GM12873 (cell line): ENCODE data around the gene STXBP3.

Source experiments
- CTCF ChIP-seq: IDR thresholded peaks from 2 replicates; pipeline ENCODE4 v1.5.1; 2012; ENCODE audit warnings: low read depth, mild to moderate bottlenecking, moderate library complexity, low read length, control low read depth; ENCODE audit not compliant: insufficient read depth; ENCODE audit errors: missing control alignments

STXBP3 gene

GRCh38 chr1:108847494-108847893 is 101.0 kb downstream of the STXBP3 start:
- TF ChIP-seq CTCF = no peak

- no peak for TF ChIP-seq CTCF
These were observed 102.3 kb downstream of the STXBP3 start for GRCh38 chr1:108848806-108849205.

- TF ChIP-seq CTCF = no peak
These were observed 104.5 kb downstream of the STXBP3 start for GRCh38 chr1:108850929-108851328.

GRCh38 chr1:108851567-108851966 is 105.1 kb downstream of the STXBP3 start:
- TF ChIP-seq CTCF = no peak

GRCh38 chr1:108852221-108852975 is 105.9 kb downstream of the STXBP3 start:
- TF ChIP-seq CTCF = no peak

- no peak for TF ChIP-seq CTCF
These were observed 107.9 kb downstream of the STXBP3 start for GRCh38 chr1:108854221-108855019.

GRCh38 chr1:108856994-108857393 is 110.5 kb downstream of the STXBP3 start, which contains the start of gene AKNAD1:
AKNAD1 (minus strand) TSS chr1:108857094; CDS start chr1:108852664, 4,430 bp downstream.
- TF ChIP-seq CTCF = no peak
